PC-3 (cell line): ENCODE data around the gene C11orf21. TPM values are rescaled to one million over a fixed set of nuclear protein-coding genes. Genes with fewer than 3 reads are reported as not detected.

Experiments
- ATAC-seq: fragments of 200-7000 bp; cut with Tn5 transposase; 2 replicates; pipeline ENCODE4 v1.9.1; 2020; ENCODE audit warnings: mild to moderate bottlenecking, moderate library complexity
- BruUV-seq: library from RNA; stranded (reverse); fragments of 400-500 nt; replicated peaks from 2 replicates; lab custom pipeline; 2021; lab: Mats Ljungman, UMichigan
- CTCF ChIA-PET: fragments of 300-600 bp; sonication (Branson Sonifier 250); formaldehyde crosslinking; loops from one replicate; lab custom pipeline; 2022; ENCODE audit warnings: antibody characterized with exemption; lab: Charles Lee
- POLR2A ChIA-PET: fragments of 300-600 bp; sonication (Branson Sonifier 250); formaldehyde crosslinking; loops from one replicate; lab custom pipeline; 2022; ENCODE audit warnings: antibody characterized with exemption; ENCODE audit not compliant: unreplicated experiment; lab: Charles Lee
- DNase-seq: peaks from one replicate; pipeline ENCODE4 v3.0.0-alpha.2; 2015
- H2AFZ ChIP-seq: fragments of 300-600 bp; sonication (generic); 2 replicates; pipeline ENCODE4 v1.6.0; 2016; ENCODE audit warnings: antibody characterized with exemption, low read length
- H3F3A ChIP-seq: fragments of 300-600 bp; sonication (generic); one replicate; pipeline ENCODE4 v1.6.0; 2017; ENCODE audit warnings: antibody characterized with exemption, low read length, control low read depth, mild to moderate bottlenecking; ENCODE audit not compliant: unreplicated experiment
- H3K27ac ChIP-seq: fragments of 300-600 bp; sonication (generic); 2 replicates; pipeline ENCODE4 v1.5.1; 2016; ENCODE audit warnings: mild to moderate bottlenecking, low read length
- H3K27me3 ChIP-seq: fragments of 300-600 bp; sonication (generic); 2 replicates; pipeline ENCODE4 v1.6.1; 2016; ENCODE audit warnings: low read length, mixed read lengths
- H3K36me3 ChIP-seq: fragments of 300-600 bp; sonication (generic); 2 replicates; pipeline ENCODE4 v1.6.1; 2016; ENCODE audit warnings: low read depth, mixed run types, low read length, mixed read lengths
- H3K4me1 ChIP-seq: fragments of 300-600 bp; sonication (generic); 2 replicates; pipeline ENCODE4 v1.5.1; 2016; ENCODE audit warnings: low read length; ENCODE audit not compliant: insufficient read depth
- H3K4me2 ChIP-seq: fragments of 300-600 bp; sonication (generic); 2 replicates; pipeline ENCODE4 v1.6.0; 2016; ENCODE audit warnings: low read length
- H3K4me3 ChIP-seq: fragments of 300-600 bp; sonication (generic); 2 replicates; pipeline ENCODE4 v1.5.1; 2016; ENCODE audit warnings: mild to moderate bottlenecking, low read length, mixed read lengths
- H3K79me2 ChIP-seq: fragments of 300-600 bp; sonication (generic); 2 replicates; pipeline ENCODE4 v1.6.1; 2017; ENCODE audit warnings: low read length, mixed read lengths
- H3K9ac ChIP-seq: fragments of 300-600 bp; sonication (generic); 2 replicates; pipeline ENCODE4 v1.6.0; 2016; ENCODE audit warnings: mild to moderate bottlenecking, low read length
- H3K9me2 ChIP-seq: fragments of 300-600 bp; sonication (generic); replicated peaks from 2 replicates; pipeline ENCODE4 v1.6.1; 2016; ENCODE audit warnings: mixed run types, low read length, mixed read lengths
- H3K9me3 ChIP-seq: fragments of 300-600 bp; sonication (generic); 2 replicates; pipeline ENCODE4 v1.6.1; 2016; ENCODE audit warnings: low read length, mixed read lengths
- H4K20me1 ChIP-seq: fragments of 300-600 bp; sonication (generic); 2 replicates; pipeline ENCODE4 v1.6.1; 2016; ENCODE audit warnings: low read length, mixed read lengths
- EZH2 ChIP-seq: fragments of 300-600 bp; sonication (generic); IDR thresholded peaks from one replicate; pipeline ENCODE4 v1.6.1; 2017; ENCODE audit warnings: antibody characterized with exemption, mild to moderate bottlenecking, low read length; ENCODE audit not compliant: unreplicated experiment
- EZH2phosphoT487 ChIP-seq: fragments of 300-600 bp; sonication (generic); IDR thresholded peaks from 2 replicates; pipeline ENCODE4 v1.6.1; 2018; ENCODE audit warnings: mild to moderate bottlenecking, antibody characterized with exemption, low read length, borderline replicate concordance
- intact Hi-C: fragments of 100-400 bp; cut with micrococcal nuclease; formaldehyde crosslinking; loops from 2 replicates; pipeline ENCODE4 v1.9.0; 2023
- total RNA-seq: library from RNA; depleted of rRNA; stranded (reverse); fragments of >200 nt; gene quantifications from 2 replicates; pipeline ENCODE4 v1.2.3, GENCODE V29; 2014
- TF ChIP-seq, protein P1 (sequence below): fragments of 300-600 bp; sonication (generic); conservative IDR thresholded peaks from 2 replicates; pipeline ENCODE4 v1.5.1; 2017; ENCODE audit warnings: antibody characterized with exemption, low read depth, mild to moderate bottlenecking, low read length

Gene C11orf21
- total RNA-seq, 1 experiment from 2014 or later = not detected

DNA sequence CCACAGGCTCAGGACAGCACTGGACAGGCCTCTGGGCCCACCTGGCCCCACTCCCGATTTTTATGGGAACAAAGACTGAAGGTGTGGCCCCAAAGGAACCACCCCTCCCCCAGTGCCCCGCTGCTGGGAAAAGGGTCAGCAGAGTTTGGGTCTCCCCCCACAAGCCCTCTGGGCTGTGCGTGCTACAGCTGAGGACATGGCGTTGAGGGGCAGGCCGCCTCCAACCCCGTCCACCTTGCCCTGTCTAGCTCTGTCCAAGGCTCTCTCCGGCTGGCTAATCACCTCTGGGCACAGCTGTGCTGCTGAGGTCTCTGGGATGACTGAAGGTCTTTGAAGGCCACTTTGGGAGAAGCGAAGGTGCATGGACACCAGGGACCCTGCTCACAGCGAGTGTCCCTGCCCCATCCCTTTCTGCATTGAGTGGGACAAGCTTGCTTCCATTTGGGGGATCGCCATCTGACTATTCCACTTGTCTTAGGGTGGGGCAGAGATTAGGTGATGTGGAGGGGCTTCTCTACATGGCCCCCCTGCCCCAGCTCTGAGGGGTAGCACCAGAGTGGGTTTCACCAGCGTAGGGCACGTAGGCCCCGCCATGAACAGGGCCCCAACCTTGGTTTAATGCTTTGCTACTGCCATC, 37.9 kb downstream of the C11orf21 start:
- Histone ChIP-seq H2AFZ (no peak overlapping the region), H3K27me3 (no peaks in the 10 kb centered on the region), H3K27ac (no peak overlapping the region), H3K9ac (no peak overlapping the region), H3F3A (no peaks in the 10 kb centered on the region), H3K4me1 (no peaks in the 10 kb centered on the region; the same call in 1 of the 2 replicates), H3K4me2 (no peak overlapping the region), H3K79me2 (no peaks in the 10 kb centered on the region), H4K20me1 (no peaks in the 10 kb centered on the region), H3K9me2 (no peaks in the 10 kb centered on the region), H3K9me3 (no peaks in the 10 kb centered on the region), H3K4me3 (no peak overlapping the region), H3K36me3 (no peaks in the 10 kb centered on the region)
- TF ChIP-seq, protein P1, sequence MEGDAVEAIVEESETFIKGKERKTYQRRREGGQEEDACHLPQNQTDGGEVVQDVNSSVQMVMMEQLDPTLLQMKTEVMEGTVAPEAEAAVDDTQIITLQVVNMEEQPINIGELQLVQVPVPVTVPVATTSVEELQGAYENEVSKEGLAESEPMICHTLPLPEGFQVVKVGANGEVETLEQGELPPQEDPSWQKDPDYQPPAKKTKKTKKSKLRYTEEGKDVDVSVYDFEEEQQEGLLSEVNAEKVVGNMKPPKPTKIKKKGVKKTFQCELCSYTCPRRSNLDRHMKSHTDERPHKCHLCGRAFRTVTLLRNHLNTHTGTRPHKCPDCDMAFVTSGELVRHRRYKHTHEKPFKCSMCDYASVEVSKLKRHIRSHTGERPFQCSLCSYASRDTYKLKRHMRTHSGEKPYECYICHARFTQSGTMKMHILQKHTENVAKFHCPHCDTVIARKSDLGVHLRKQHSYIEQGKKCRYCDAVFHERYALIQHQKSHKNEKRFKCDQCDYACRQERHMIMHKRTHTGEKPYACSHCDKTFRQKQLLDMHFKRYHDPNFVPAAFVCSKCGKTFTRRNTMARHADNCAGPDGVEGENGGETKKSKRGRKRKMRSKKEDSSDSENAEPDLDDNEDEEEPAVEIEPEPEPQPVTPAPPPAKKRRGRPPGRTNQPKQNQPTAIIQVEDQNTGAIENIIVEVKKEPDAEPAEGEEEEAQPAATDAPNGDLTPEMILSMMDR = no peak
- TF ChIP-seq EZH2phosphoT487 (no peak), EZH2 (no peak)
- intact Hi-C loops = no loop called here
- DNase-seq (no peak), ATAC-seq (no peak)
- no TSS peak for BruUV-seq
- POLR2A ChIA-PET = no interaction called here
- CTCF ChIA-PET = no interaction called here

- H3K4me1 ChIP-seq = no peaks in the 10 kb centered on the region
- H3K4me2 ChIP-seq = no peak overlapping the region
- ChIA-PET CTCF (no interaction called here), POLR2A (no interaction called here)
- TF ChIP-seq EZH2phosphoT487 (no peak), EZH2 (no peak)
- TF ChIP-seq, protein P1 = no peak
- no TSS peak for BruUV-seq
- no peak for DNase-seq
- no peaks in the 10 kb centered on the region for H3K79me2 ChIP-seq
- no peak for ATAC-seq
- no peaks in the 10 kb centered on the region for H3K9me2 ChIP-seq
- no peaks in the 10 kb centered on the region for H3K9me3 ChIP-seq
- no peak overlapping the region for H3K9ac ChIP-seq
- no peaks in the 10 kb centered on the region for H3K27me3 ChIP-seq
- no peaks in the 10 kb centered on the region for H3F3A ChIP-seq
- no peak overlapping the region for H3K27ac ChIP-seq
- no peaks in the 10 kb centered on the region for H4K20me1 ChIP-seq
- intact Hi-C loops = no loop called here
- no peak overlapping the region for H2AFZ ChIP-seq
- H3K36me3 ChIP-seq = no peaks in the 10 kb centered on the region
- H3K4me3 ChIP-seq = no peak overlapping the region
These were observed 38.6 kb downstream of the C11orf21 start for GRCh38 chr11:2263071-2263565.

DNA sequence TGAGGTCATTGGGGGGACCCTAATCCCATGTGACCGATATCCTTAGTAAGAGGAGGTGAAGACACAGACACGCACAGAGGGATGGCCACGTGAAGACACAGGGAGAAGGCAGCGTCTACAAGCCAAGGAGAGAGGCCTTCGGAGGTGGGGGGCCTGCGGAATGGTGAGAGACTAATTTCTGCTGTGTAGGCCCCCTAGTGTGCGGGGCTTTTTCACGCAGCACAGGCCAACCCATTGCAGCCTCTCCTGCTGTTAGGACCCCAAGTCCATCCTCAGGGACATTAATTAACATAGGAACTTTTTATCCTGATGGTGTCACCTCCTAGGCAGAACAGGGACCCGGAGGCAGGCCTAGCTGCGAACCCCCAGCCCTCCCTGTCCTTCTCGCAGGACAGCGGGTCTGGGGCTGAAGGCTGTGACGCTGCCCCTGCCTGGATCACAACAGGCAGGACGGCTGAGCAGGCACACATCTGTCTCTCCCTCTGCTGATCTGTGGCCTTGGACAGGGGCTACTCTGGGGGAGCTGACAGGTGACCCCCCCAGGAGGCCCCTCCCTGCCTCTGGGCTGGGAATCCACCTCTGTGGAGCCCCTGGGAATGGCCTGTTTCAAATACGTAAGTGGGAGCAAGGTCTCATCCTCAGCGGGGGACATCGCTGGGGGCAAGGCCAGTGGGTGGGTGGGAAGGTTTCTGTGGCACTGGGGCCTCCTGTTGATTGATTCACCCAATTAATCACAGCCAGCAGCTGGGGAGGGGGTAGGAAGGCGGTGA, 39.2 kb downstream of the C11orf21 start:
- no peak overlapping the region for H3K4me3 ChIP-seq
- H3K9me2 ChIP-seq = no peaks in the 10 kb centered on the region
- intact Hi-C loops = no loop called here

More for the DNA sequence above, 39.2 kb downstream of the C11orf21 start:
- DNase-seq (no peak), ATAC-seq (no peak)
- Histone ChIP-seq H3K4me1 (peaks cover 1% of the 10 kb centered on the region), H3K36me3 (no peaks in the 10 kb centered on the region), H3K27me3 (no peaks in the 10 kb centered on the region), H2AFZ (no peak overlapping the region), H3K4me2 (no peak overlapping the region), H3K9me3 (no peaks in the 10 kb centered on the region), H4K20me1 (no peaks in the 10 kb centered on the region), H3K79me2 (no peaks in the 10 kb centered on the region), H3K27ac (no peak overlapping the region), H3F3A (no peaks in the 10 kb centered on the region), H3K9ac (no peak overlapping the region)
- no TSS peak for BruUV-seq
- POLR2A ChIA-PET = no interaction called here
- CTCF ChIA-PET = no interaction called here
- TF ChIP-seq EZH2 (no peak), EZH2phosphoT487 (no peak)
- TF ChIP-seq, protein P1 = no peak
